ENCODE measurements around the gene CABP1. TPM values are rescaled to one million over a fixed set of nuclear protein-coding genes. Genes with fewer than 3 reads are reported as not detected.

CABP1 gene
- total and polyA plus RNA-seq, 4 donors: 0.05 to 0.12 (median 0.08) TPM; not detected in 1

- H3K9me3 ChIP-seq (ENCODE audit: control insufficient read depth in 4 of 4, low read length in 3 of 4): no peaks in the 10 kb centered on the region
- no peak overlapping the region for H3K4me3 ChIP-seq (ENCODE audit: low read depth in 1 of 3, low read length in 3 of 3)
- H3K27ac ChIP-seq (ENCODE audit: low read depth in 1 of 2, low read length in 2 of 2): no peak overlapping the region
- WGBS: 94% methylated on average over 4 of the region's 4 CpGs
- H3K9ac ChIP-seq (ENCODE audit: low read depth in 1 of 2, low read length in 2 of 2): no peak overlapping the region
- DNase-seq (ENCODE audit: low spot score): no peak
- H3K36me3 ChIP-seq (ENCODE audit: control insufficient read depth in 4 of 4, insufficient read depth in 3 of 4, low read depth in 1 of 4, low read length in 3 of 4): peaks cover 12 to 43% (median 37%) of the 10 kb centered on the region in 4 donors
- H3K4me1 ChIP-seq (ENCODE audit: control insufficient read depth in 4 of 4, insufficient read depth in 4 of 4, low read length in 3 of 4): peaks cover 10 to 45% (median 37%) of the 10 kb centered on the region in 4 donors
- TF ChIP-seq CTCF (IDR thresholded peaks at IDR 0.05; ENCODE audit: low read depth, low read length, missing input control): no peak
- TF ChIP-seq ZBTB33 (IDR thresholded peaks at IDR 0.05): no peak
- TF ChIP-seq REST (IDR thresholded peaks at IDR 0.05): no peak
- no peak for TF ChIP-seq HNF4G (IDR thresholded peaks at IDR 0.05)
- TF ChIP-seq SP1 (IDR thresholded peaks at IDR 0.05): no peak
- TF ChIP-seq JUND (IDR thresholded peaks at IDR 0.05): no peak
- no peak for TF ChIP-seq FOXA1 (IDR thresholded peaks at IDR 0.05)
- no peak for TF ChIP-seq MAX (IDR thresholded peaks at IDR 0.05)
- TF ChIP-seq RAD21 (IDR thresholded peaks at IDR 0.05): no peak
- no peak for TF ChIP-seq YY1 (IDR thresholded peaks at IDR 0.05)
- TF ChIP-seq HNF4A (conservative IDR thresholded peaks at IDR 0.05): no peak
- no peak for TF ChIP-seq TAF1 (conservative IDR thresholded peaks at IDR 0.05)
- no peak for TF ChIP-seq RXRA (IDR thresholded peaks at IDR 0.05)
- no peak for TF ChIP-seq ATF3 (IDR thresholded peaks at IDR 0.05)
- no peak for TF ChIP-seq GABPA (IDR thresholded peaks at IDR 0.05 in 1 of 2, conservative IDR thresholded peaks at IDR 0.05 in 1 of 2)
- H3K27me3 ChIP-seq (ENCODE audit: control insufficient read depth in 4 of 4, insufficient read depth in 4 of 4, low read length in 3 of 4): no peaks in the 10 kb centered on the region
These were observed 53.4 kb downstream of the CABP1 start for GRCh38 chr12:120693848-120694247.

- Histone ChIP-seq H3K9ac (ENCODE audit: low read depth in 1 of 2, low read length in 2 of 2) (no peak overlapping the region), H3K4me1 (ENCODE audit: control insufficient read depth in 4 of 4, insufficient read depth in 4 of 4, low read length in 3 of 4) (peaks cover 3 to 17% (median 10%) of the 10 kb centered on the region in 4 donors), H3K36me3 (ENCODE audit: control insufficient read depth in 4 of 4, insufficient read depth in 3 of 4, low read depth in 1 of 4, low read length in 3 of 4) (peaks cover 14 to 63% (median 55%) of the 10 kb centered on the region in 4 donors), H3K27me3 (ENCODE audit: control insufficient read depth in 4 of 4, insufficient read depth in 4 of 4, low read length in 3 of 4) (no peaks in the 10 kb centered on the region), H3K27ac (ENCODE audit: low read depth in 1 of 2, low read length in 2 of 2) (no peak overlapping the region), H3K4me3 (ENCODE audit: low read depth in 1 of 3, low read length in 3 of 3) (no peak overlapping the region), H3K9me3 (ENCODE audit: control insufficient read depth in 4 of 4, low read length in 3 of 4) (no peaks in the 10 kb centered on the region)
- DNase-seq (ENCODE audit: low spot score): no peak
- 85% methylated on average over 6 of the region's 6 CpGs for WGBS
- no peak for TF ChIP-seq GABPA (IDR thresholded peaks at IDR 0.05 in 1 of 2, conservative IDR thresholded peaks at IDR 0.05 in 1 of 2)
- no peak for TF ChIP-seq FOXA1 (IDR thresholded peaks at IDR 0.05)
- no peak for TF ChIP-seq RAD21 (IDR thresholded peaks at IDR 0.05)
- no peak for TF ChIP-seq CTCF (IDR thresholded peaks at IDR 0.05; ENCODE audit: low read depth, low read length, missing input control)
- no peak for TF ChIP-seq SP1 (IDR thresholded peaks at IDR 0.05)
- TF ChIP-seq TAF1 (conservative IDR thresholded peaks at IDR 0.05): no peak
- no peak for TF ChIP-seq YY1 (IDR thresholded peaks at IDR 0.05)
- no peak for TF ChIP-seq REST (IDR thresholded peaks at IDR 0.05)
- no peak for TF ChIP-seq HNF4A (conservative IDR thresholded peaks at IDR 0.05)
- no peak for TF ChIP-seq EGR1 (IDR thresholded peaks at IDR 0.05; ENCODE audit: low read depth in 2 of 2)
- TF ChIP-seq JUND (IDR thresholded peaks at IDR 0.05): no peak
- no peak for TF ChIP-seq HNF4G (IDR thresholded peaks at IDR 0.05)
These were observed 56.2 kb downstream of the CABP1 start for GRCh38 chr12:120696626-120697025.
